Activated CD4-positive, alpha-beta T cell treated with anti-CD3 and anti-CD28 coated beads for 36 hours (primary cell): ENCODE results near the gene CAMTA2. TPM values are rescaled to one million over a fixed set of nuclear protein-coding genes. Genes with fewer than 3 reads are reported as not detected.

Source experiments
- ATAC-seq: fragments of 200-7000 bp; cut with Tn5 transposase; one replicate; pipeline ENCODE4 v1.10.0; 2021; ENCODE audit warnings: mild to moderate bottlenecking, moderate library complexity
- CTCF ChIA-PET: fragments of 350-600 bp; sonication (Branson Sonifier 250); formaldehyde crosslinking; loops from one replicate; lab custom pipeline; 2021; ENCODE audit warnings: antibody characterized with exemption; lab: Charles Lee
- POLR2A ChIA-PET: fragments of 350-600 bp; sonication (Branson Sonifier 250); formaldehyde crosslinking; loops from one replicate; lab custom pipeline; 2021; ENCODE audit warnings: antibody characterized with exemption, inconsistent platforms; lab: Charles Lee
- DNase-seq: peaks from one replicate; pipeline ENCODE4 v3.0.0-alpha.2; 2020
- H3K27ac Mint-ChIP-seq: one replicate; pipeline ENCODE4 v1.8.0; 2021; ENCODE audit warnings: mixed read lengths
- H3K27me3 Mint-ChIP-seq: one replicate; pipeline ENCODE4 v1.8.0; 2021; ENCODE audit warnings: mixed read lengths
- H3K36me3 Mint-ChIP-seq: one replicate; pipeline ENCODE4 v1.8.0; 2021; ENCODE audit warnings: low read depth, mixed read lengths
- H3K4me1 Mint-ChIP-seq: one replicate; pipeline ENCODE4 v1.8.0; 2021; ENCODE audit warnings: mixed read lengths
- H3K4me3 Mint-ChIP-seq: one replicate; pipeline ENCODE4 v1.8.0; 2021; ENCODE audit warnings: mild to moderate bottlenecking, moderate library complexity, mixed read lengths
- H3K9me3 Mint-ChIP-seq: one replicate; pipeline ENCODE4 v1.8.0; 2021; ENCODE audit warnings: low read depth, mixed read lengths
- intact Hi-C, 2 experiments: fragments of 100-400 bp; cut with DNase I in 1 of 2; cut with micrococcal nuclease in 1 of 2; formaldehyde crosslinking; loops; one replicate each; pipeline versions ENCODE4 v1.14.2 to v1.15.1; 2022 to 2024; cut with DNase I, micrococcal nuclease
- total RNA-seq, 2 experiments: library from RNA; stranded (reverse); gene quantifications; one replicate each; pipeline ENCODE4 v1.2.3, GENCODE V29; 2021

Gene CAMTA2
- total RNA-seq, 2 experiments from 2014 or later: 98.2 to 124 TPM

DNA sequence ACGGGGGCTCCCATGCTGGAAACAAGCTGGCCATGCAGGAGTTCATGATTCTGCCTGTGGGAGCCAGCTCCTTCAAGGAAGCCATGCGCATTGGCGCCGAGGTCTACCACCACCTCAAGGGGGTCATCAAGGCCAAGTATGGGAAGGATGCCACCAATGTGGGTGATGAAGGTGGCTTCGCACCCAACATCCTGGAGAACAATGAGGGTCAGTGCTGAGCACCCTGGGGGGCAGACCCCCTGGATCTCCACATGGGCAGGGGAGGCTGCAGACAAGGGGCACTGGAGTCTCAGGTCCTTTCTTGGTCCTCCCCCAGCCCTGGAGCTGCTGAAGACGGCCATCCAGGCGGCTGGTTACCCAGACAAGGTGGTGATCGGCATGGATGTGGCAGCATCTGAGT is 32.4 kb downstream of the CAMTA2 start:
- intact Hi-C loops: no loop called here
- Mint-ChIP-seq H3K4me3 (no peak overlapping the region), H3K27ac (no peak overlapping the region), H3K36me3 (peaks cover 18% of the 10 kb centered on the region), H3K27me3 (no peaks in the 10 kb centered on the region), H3K9me3 (no peaks in the 10 kb centered on the region), H3K4me1 (peaks cover 23% of the 10 kb centered on the region)
- POLR2A ChIA-PET: interaction anchor here (1.0 kb wide), 1 partner anchor 12 kb away, joined by 3 read pairs; the partner anchor contains the start of gene SPAG7
- no peak for DNase-seq
- no peak for ATAC-seq
- CTCF ChIA-PET: interaction anchor here (1.0 to 1.9 kb wide), 3 partner anchors 11 to 75 kb away, joined by 3 to 6 read pairs (median 4); no protein-coding TSS in a partner anchor

DNA sequence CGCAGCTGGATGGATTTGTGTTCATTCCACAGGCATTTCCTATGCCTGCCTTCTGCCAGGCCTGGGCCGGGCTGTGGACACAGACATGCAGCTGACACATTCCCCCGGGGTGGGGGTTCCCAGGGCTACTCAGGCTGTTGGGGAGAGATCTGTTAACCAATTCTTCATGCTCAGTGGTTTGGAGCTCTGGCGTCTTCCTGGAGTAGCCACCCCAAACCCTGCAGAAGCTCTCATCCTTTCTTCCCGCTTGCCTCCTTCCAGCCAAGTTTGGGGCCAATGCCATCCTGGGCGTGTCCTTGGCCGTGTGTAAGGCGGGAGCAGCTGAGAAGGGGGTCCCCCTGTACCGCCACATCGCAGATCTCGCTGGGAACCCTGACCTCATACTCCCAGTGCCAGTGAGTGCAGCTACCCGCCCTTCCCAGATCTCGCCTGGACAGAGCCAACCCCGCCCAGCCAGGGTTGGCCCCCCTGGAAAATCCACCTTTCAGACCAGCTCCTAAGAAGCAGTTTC is 34.0 kb downstream of the CAMTA2 start:
- CTCF ChIA-PET: interaction anchor here (0.5 to 0.7 kb wide), 5 partner anchors 26 to 163 kb away, joined by 3 read pairs; no protein-coding TSS in a partner anchor

DNA sequence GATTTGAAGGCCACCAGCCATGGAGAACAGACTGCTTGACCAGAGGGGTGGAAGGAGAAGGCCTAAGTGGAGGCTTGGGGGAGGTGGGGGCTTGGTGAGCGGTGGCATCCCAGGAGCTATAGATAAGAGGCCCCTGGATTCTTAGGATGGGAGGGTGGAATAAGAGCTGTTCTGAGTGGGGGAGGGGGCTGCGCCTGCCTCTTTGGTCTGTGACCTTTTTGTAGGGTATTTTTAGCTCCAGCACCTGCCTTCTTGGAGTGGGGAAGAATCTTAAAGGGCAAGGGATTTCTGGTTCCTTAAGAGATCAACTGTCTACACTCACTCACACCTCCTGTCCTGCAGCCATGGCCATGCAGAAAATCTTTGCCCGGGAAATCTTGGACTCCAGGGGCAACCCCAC is 36.0 kb downstream of the CAMTA2 start:
- ATAC-seq: no peak
- ChIA-PET CTCF (interaction anchor here (0.5 to 1.5 kb wide), 4 partner anchors 14 to 100 kb away, joined by 3 read pairs; partner anchors contain the start of gene SPAG7), POLR2A (interaction anchor here (1.0 to 9.2 kb wide), 3 partner anchors 11 to 16 kb away, joined by 3 to 80 read pairs (median 7); partner anchors contain the start of genes RNF167, SLC25A11 and SPAG7)
- Mint-ChIP-seq H3K27me3 (no peaks in the 10 kb centered on the region), H3K36me3 (peaks cover 18% of the 10 kb centered on the region), H3K9me3 (no peaks in the 10 kb centered on the region), H3K4me1 (peaks cover 20% of the 10 kb centered on the region), H3K27ac (no peak overlapping the region), H3K4me3 (peak overlapping the region; percentile 99)
- DNase-seq: no peak
- intact Hi-C loops: no loop called here

More for the DNA sequence above, 34.0 kb downstream of the CAMTA2 start:
- Mint-ChIP-seq H3K4me3 (no peak overlapping the region), H3K4me1 (peaks cover 23% of the 10 kb centered on the region), H3K9me3 (no peaks in the 10 kb centered on the region), H3K36me3 (peaks cover 11% of the 10 kb centered on the region), H3K27me3 (no peaks in the 10 kb centered on the region), H3K27ac (no peak overlapping the region)
- POLR2A ChIA-PET: interaction anchor here (1.1 to 1.3 kb wide), 2 partner anchors 13 to 16 kb away, joined by 3 to 5 read pairs; partner anchors contain the start of gene SPAG7
- ATAC-seq (no peak), DNase-seq (no peak)
- intact Hi-C loops: no loop called here

DNA sequence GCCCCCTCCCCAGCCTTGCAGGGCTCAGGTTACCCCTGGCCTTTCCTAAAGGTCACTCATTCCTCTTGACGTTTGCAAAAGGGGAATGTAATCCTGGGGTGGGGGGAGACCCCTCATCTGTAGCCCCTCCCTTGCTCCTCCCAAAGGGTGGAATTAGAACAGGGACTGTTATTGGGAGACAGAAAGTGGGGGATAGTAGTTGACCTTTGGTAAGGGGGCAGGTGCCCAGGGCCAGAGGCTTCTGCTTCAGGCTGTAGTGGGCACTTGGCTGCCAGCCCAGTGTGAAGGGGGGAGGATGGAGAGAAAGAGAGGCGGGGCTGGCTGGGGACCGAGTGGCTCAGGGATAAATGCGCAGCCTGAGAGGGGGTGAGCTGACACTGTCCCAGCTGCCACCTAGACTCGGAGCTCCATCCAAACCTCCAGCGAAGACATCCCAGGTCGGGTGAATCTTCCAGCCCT is 36.7 kb downstream of the CAMTA2 start, which contains the start of gene ENO3:
ENO3 (plus strand) TSS at position 374 of the 459 bp plus-strand sequence. CDS start 711 bp downstream, outside the sequence.
- CTCF ChIA-PET: interaction anchor here (0.7 to 1.5 kb wide), 3 partner anchors 17 to 42 kb away, joined by 3 to 4 read pairs (median 3); partner anchors contain the start of gene SPAG7
- DNase-seq (no peak), ATAC-seq (no peak)
- peaks cover 25% of the 10 kb centered on the region for H3K36me3 Mint-ChIP-seq
- peak within 1 kb of the TSS; percentile 94 for H3K27ac Mint-ChIP-seq
- no peaks in the 10 kb centered on the region for H3K27me3 Mint-ChIP-seq
- intact Hi-C loops: loop anchor here in 1 of 2 experiments (1.0 kb wide), 2 partner anchors 37 to 128 kb away; partner anchors contain the start of genes CAMTA2 and ZFP3
- H3K9me3 Mint-ChIP-seq: no peaks in the 10 kb centered on the region
- POLR2A ChIA-PET: interaction anchor here (0.5 to 9.2 kb wide), 5 partner anchors 8 to 227 kb away, joined by 3 to 80 read pairs (median 4); partner anchors contain the start of genes RNF167, SLC25A11 and SPAG7
- peak within 1 kb of the TSS; percentile 99 for H3K4me3 Mint-ChIP-seq
- peaks cover 16% of the 10 kb centered on the region for H3K4me1 Mint-ChIP-seq

DNA sequence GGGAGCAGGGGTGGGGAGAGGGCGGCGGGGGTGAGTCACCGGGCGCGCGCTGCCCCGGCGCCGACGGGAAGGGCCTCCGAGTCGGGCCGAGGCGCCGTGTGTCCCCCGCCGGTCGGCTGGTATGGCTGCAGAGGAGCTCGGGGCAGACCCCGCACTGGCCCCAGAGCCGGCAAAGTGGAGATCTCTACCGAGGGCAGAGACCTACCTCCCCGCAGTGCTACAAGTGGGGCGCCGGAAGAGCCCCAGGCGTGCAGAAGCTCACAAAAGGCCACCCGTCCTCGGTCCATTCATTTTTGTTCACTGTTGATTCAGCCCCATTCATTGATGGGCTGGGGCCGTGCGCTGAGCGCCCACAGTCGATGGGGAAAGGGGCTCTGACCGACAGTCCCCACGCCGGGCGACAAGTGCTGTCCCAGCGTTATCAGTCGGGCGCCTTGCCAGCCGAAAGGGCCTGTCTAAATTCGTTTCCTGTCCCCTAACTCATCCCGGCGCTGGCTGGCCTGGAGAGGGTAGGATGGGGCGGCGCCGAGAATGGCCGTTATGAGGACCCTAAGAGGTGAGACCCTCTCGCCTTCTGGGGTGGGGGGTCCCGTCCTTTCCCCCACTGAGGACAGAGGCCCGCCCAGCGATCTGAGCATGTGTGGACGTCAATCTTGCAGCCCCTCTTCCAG is 37.3 kb downstream of the CAMTA2 start:
- ATAC-seq: peak; percentile 8
- Mint-ChIP-seq H3K27ac (peak overlapping the region; percentile 94), H3K27me3 (no peaks in the 10 kb centered on the region), H3K4me3 (peak overlapping the region; percentile 99), H3K36me3 (peaks cover 30% of the 10 kb centered on the region), H3K9me3 (no peaks in the 10 kb centered on the region), H3K4me1 (peaks cover 21% of the 10 kb centered on the region)
- CTCF ChIA-PET: interaction anchor here (0.6 to 0.9 kb wide), 2 partner anchors 17 to 161 kb away, joined by 3 to 4 read pairs; partner anchors contain the start of gene SPAG7
- peak; percentile 62 for DNase-seq
- intact Hi-C loops: loop anchor here in 1 of 2 experiments (1.0 kb wide), 2 partner anchors 37 to 128 kb away; partner anchors contain the start of genes CAMTA2 and ZFP3
- POLR2A ChIA-PET: interaction anchor here (0.5 to 9.2 kb wide), 6 partner anchors 9 to 226 kb away, joined by 3 to 80 read pairs (median 4); partner anchors contain the start of genes RNF167, SLC25A11 and SPAG7

DNA sequence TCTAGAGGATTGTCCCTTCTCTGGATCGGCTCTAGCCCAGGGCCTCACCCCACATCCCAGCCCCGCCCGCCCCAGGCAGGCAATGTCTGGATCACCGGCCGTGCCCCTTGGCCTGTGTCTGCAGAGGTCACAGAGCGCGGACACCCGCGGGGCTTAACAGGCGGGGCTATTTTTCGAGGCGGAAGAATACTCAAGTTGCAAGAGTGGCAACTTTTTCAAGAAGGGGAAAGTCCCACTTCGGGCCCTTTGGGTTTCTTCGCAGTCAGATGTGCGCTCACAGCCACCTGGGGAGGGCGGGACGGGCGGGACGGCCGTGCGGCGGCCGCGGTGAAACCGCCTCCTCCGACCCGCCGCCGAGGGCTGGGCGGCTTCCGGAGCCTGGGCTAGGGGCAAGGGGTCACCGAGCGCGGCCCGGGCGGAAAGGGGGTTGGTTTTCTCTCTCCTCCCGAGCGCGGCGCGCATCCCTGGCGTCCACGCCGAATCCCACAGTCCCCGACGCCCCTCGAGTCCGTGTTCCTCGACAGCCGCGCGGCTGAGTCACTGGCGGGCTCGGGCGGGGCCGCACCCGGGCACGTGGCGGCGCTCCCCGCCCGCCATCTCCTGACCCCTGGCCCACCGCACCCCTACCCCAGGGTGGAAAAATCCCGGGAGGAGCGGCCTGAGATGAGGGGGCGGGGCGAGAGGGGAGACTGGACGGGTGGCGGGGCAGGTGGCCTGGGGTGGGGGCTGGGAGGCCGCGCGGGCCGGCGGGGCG is 38.0 kb downstream of the CAMTA2 start:
- Mint-ChIP-seq H3K27ac (peak overlapping the region; percentile 89), H3K4me3 (peak overlapping the region; percentile 99), H3K27me3 (no peaks in the 10 kb centered on the region), H3K9me3 (no peaks in the 10 kb centered on the region), H3K36me3 (peaks cover 38% of the 10 kb centered on the region), H3K4me1 (peaks cover 28% of the 10 kb centered on the region)
- ChIA-PET CTCF (interaction anchor here (0.9 kb wide), 1 partner anchor 18 kb away, joined by 4 read pairs; the partner anchor contains the start of gene SPAG7), POLR2A (interaction anchor here (0.6 to 9.2 kb wide), 4 partner anchors 9 to 25 kb away, joined by 3 to 80 read pairs (median 7); partner anchors contain the start of genes RNF167, SLC25A11 and SPAG7)
- ATAC-seq (peak; percentile 25), DNase-seq (peak; percentile 86)
- intact Hi-C loops: loop anchor here (1.0 to 10.0 kb wide), 12 partner anchors 18 to 1693 kb away; partner anchors contain the start of genes ATP2A3 (in 1 of the 2), C17orf107 (in 1 of the 2), CAMTA2 (in 1 of the 2) and KIAA0753 (in 1 of the 2)

DNA sequence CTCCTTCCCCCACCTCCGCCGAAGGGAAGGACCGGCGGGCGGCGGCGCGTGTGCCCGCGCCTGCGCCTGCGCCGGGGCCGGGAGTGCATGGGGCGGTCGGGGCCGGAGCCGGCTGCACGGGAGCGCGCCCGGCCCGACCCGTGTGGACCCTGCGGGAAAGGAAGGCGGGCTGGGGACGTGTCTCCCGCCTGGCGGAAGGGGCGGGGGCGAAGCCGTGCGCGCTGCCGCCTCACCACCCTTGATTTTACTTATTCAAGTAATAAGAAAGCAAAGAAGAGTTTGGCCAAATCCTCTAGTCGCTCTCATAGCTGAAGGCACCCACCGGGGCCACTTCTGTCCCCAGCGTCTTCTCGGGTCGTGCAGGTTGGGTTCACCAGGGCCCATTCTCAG is 38.5 kb downstream of the CAMTA2 start:
- peaks cover 42% of the 10 kb centered on the region for H3K36me3 Mint-ChIP-seq
- H3K4me1 Mint-ChIP-seq: peaks cover 34% of the 10 kb centered on the region
- ChIA-PET CTCF (interaction anchor here (0.6 kb wide), 1 partner anchor 19 kb away, joined by 5 read pairs; the partner anchor contains the start of gene SPAG7), POLR2A (interaction anchor here (0.8 to 9.2 kb wide), 2 partner anchors 9 to 19 kb away, joined by 8 to 80 read pairs; partner anchors contain the start of genes RNF167, SLC25A11 and SPAG7)
- H3K4me3 Mint-ChIP-seq: peak overlapping the region; percentile 99
- no peaks in the 10 kb centered on the region for H3K27me3 Mint-ChIP-seq
- ATAC-seq: peak; percentile 39
- H3K27ac Mint-ChIP-seq: peak overlapping the region; percentile 100
- H3K9me3 Mint-ChIP-seq: no peaks in the 10 kb centered on the region
- DNase-seq: peak; percentile 88
- intact Hi-C loops: loop anchor here (1.0 to 10.0 kb wide), 16 partner anchors 9 to 1693 kb away; partner anchors contain the start of genes ARRB2 (in 2 of the 2), RNF167 (in 2 of the 2), SLC25A11 (in 2 of the 2) and SPAG7 (in 2 of the 2)

DNA sequence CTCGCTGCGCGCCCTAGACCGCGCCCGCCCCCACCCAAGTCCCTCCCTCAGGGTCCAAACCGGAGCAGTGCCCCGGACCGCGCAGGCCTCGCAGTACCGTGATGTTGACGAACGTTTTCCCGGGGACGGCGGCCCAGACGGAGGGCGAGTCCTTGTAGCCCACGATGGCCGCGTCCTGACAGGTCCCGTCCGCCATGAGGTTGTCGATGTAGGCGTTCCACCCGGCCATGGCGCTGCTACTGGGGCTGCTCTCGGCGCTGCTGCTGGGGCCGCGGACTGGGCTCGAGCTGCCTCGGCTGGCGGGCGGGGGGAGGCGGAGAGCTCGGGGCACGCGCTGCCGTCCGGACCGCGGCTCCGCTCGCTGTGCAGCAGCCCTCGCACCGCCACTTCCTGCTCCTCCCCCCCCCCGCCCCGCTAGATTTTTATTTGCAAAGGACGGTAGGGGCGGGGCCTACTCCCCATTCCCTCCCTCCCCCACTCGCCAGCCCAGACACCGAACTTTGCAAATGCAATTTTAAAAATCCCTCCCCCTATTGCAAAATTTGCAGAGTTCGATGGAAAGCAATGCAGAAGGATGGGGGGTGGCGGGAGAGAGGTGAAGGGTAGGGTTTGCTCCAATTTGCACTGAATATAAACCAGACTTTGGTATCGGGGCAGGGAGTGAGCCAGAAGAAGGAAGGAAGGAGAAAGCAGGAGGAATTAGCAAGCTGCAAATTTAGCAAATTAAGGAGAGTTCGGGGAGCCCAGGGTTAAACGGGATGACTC is 39.1 kb downstream of the CAMTA2 start, which contains the start of gene PFN1:
PFN1 (minus strand) TSS at position 365 of the 765 bp plus-strand sequence; CDS start at position 229, 136 bp downstream.
- peak; percentile 23 for ATAC-seq
- Mint-ChIP-seq H3K4me1 (peaks cover 40% of the 10 kb centered on the region), H3K27me3 (no peaks in the 10 kb centered on the region), H3K27ac (peak within 1 kb of the TSS; percentile 100), H3K36me3 (peaks cover 44% of the 10 kb centered on the region), H3K9me3 (no peaks in the 10 kb centered on the region), H3K4me3 (peak within 1 kb of the TSS; percentile 99)
- intact Hi-C loops: loop anchor here (1.0 to 10.0 kb wide), 14 partner anchors 8 to 1694 kb away; partner anchors contain the start of genes ARRB2 (in 2 of the 2), RNF167 (in 2 of the 2), SLC25A11 (in 2 of the 2) and ATP2A3 (in 1 of the 2)
- CTCF ChIA-PET: interaction anchor here (0.6 to 1.0 kb wide), 2 partner anchors 19 kb away, joined by 4 to 5 read pairs; partner anchors contain the start of gene SPAG7
- peak; percentile 96 for DNase-seq
- POLR2A ChIA-PET: interaction anchor here (0.8 to 9.2 kb wide), 3 partner anchors 8 to 50 kb away, joined by 3 to 80 read pairs (median 8); partner anchors contain the start of genes KIF1C, RNF167, SLC25A11 and SPAG7
